Mesenchymal stem cell (in vitro differentiated cells and primary cell): ENCODE measurements around the gene TMEM132E. TPM values are rescaled to one million over a fixed set of nuclear protein-coding genes. Genes with fewer than 3 reads are reported as not detected.

Experiments used
- DNase-seq: peaks from one replicate; pipeline ENCODE4 v3.0.0-alpha.2; 2013
- H2AFZ ChIP-seq: one replicate; pipeline ENCODE4 v1.6.1; 2013; ENCODE audit warnings: low read depth, mild to moderate bottlenecking, control low read depth, inconsistent platforms, low read length, moderate library complexity
- H2AK5ac ChIP-seq: 2 replicates; pipeline ENCODE4 v1.6.1; 2013; ENCODE audit warnings: low read length, moderate library complexity, mild to moderate bottlenecking, inconsistent platforms; ENCODE audit not compliant: severe bottlenecking
- H2BK120ac ChIP-seq: one replicate; pipeline ENCODE4 v1.6.1; 2013; ENCODE audit warnings: low read depth, mild to moderate bottlenecking, inconsistent platforms, low read length, moderate library complexity
- H2BK12ac ChIP-seq, 2 experiments: one replicate each; pipeline ENCODE4 v1.6.1; 2013; ENCODE audit warnings: inconsistent platforms in 2 of 2, low read length in 2 of 2, mild to moderate bottlenecking in 2 of 2, moderate library complexity in 2 of 2, control low read depth in 1 of 2
- H2BK15ac ChIP-seq: one replicate; pipeline ENCODE4 v1.6.1; 2013; ENCODE audit warnings: mild to moderate bottlenecking, low read depth, inconsistent platforms; ENCODE audit not compliant: poor library complexity, severe bottlenecking
- H2BK5ac ChIP-seq: 2 replicates; pipeline ENCODE4 v1.6.1; 2013; ENCODE audit warnings: low read depth, mild to moderate bottlenecking, low read length, control low read depth, inconsistent platforms; ENCODE audit not compliant: poor library complexity, severe bottlenecking
- H3K14ac ChIP-seq, 2 experiments: one replicate each; pipeline ENCODE4 v1.6.1; 2013; ENCODE audit warnings: inconsistent platforms in 2 of 2, low read length in 2 of 2, control low read depth in 1 of 2, mild to moderate bottlenecking in 1 of 2, moderate library complexity in 1 of 2
- H3K18ac ChIP-seq, 2 experiments: one replicate each; pipeline ENCODE4 v1.6.1; 2013; ENCODE audit warnings: inconsistent platforms in 2 of 2, low read length in 2 of 2, control low read depth in 1 of 2, low read depth in 1 of 2, mild to moderate bottlenecking in 1 of 2
- H3K23ac ChIP-seq, 2 experiments: one replicate each; pipeline ENCODE4 v1.6.1; 2013; ENCODE audit warnings: inconsistent platforms in 2 of 2, low read length in 2 of 2, mild to moderate bottlenecking in 2 of 2, moderate library complexity in 2 of 2, control low read depth in 1 of 2
- H3K27ac ChIP-seq: 2 replicates; pipeline ENCODE4 v1.5.1; 2013; ENCODE audit warnings: mild to moderate bottlenecking, moderate library complexity, low read length, control low read depth, inconsistent platforms; ENCODE audit not compliant: poor library complexity, severe bottlenecking
- H3K27me3 ChIP-seq, 2 experiments: 2 replicates each; pipeline versions ENCODE4 v1.6.1 to v1.7.0; 2013; ENCODE audit warnings: low read length in 2 of 2, mild to moderate bottlenecking in 2 of 2, moderate library complexity in 2 of 2, control low read depth in 1 of 2, inconsistent platforms in 1 of 2; ENCODE audit not compliant: control insufficient read depth in 1 of 2, insufficient read depth in 1 of 2
- H3K36me3 ChIP-seq, 2 experiments: 2 replicates each; pipeline versions ENCODE4 v1.6.1 to v1.7.0; 2013; ENCODE audit warnings: low read length in 2 of 2, control low read depth in 1 of 2, inconsistent platforms in 1 of 2, low read depth in 1 of 2, mild to moderate bottlenecking in 1 of 2; ENCODE audit not compliant: insufficient read depth in 2 of 2, control insufficient read depth in 1 of 2
- H3K4ac ChIP-seq, 2 experiments: one replicate each; pipeline ENCODE4 v1.6.1; 2013; ENCODE audit warnings: inconsistent platforms in 2 of 2, low read length in 2 of 2, mild to moderate bottlenecking in 2 of 2, moderate library complexity in 2 of 2, control low read depth in 1 of 2, low read depth in 1 of 2
- H3K4me1 ChIP-seq: 2 replicates; pipeline ENCODE4 v1.6.1; 2013; ENCODE audit warnings: low read depth, low read length, control low read depth; ENCODE audit not compliant: control insufficient read depth, insufficient read depth
- H3K4me2 ChIP-seq: 2 replicates; pipeline ENCODE4 v1.6.1; 2013; ENCODE audit warnings: low read length, mild to moderate bottlenecking, inconsistent platforms; ENCODE audit not compliant: poor library complexity, severe bottlenecking
- H3K4me3 ChIP-seq, 2 experiments: 2 replicates each; pipeline versions ENCODE4 v1.5.1 to v1.7.0; 2013; ENCODE audit warnings: low read length in 2 of 2, mild to moderate bottlenecking in 2 of 2, control low read depth in 1 of 2, low read depth in 1 of 2; ENCODE audit not compliant: insufficient read depth in 1 of 2
- H3K79me1 ChIP-seq: replicated peaks from 2 replicates; pipeline ENCODE4 v1.6.1; 2013; ENCODE audit warnings: mild to moderate bottlenecking, control low read depth, low read length, inconsistent platforms; ENCODE audit not compliant: poor library complexity, severe bottlenecking
- H3K9ac ChIP-seq: 2 replicates; pipeline ENCODE4 v1.7.0; 2013; ENCODE audit warnings: mild to moderate bottlenecking, low read length, moderate library complexity
- H3K9me3 ChIP-seq: 2 replicates; pipeline ENCODE4 v1.7.0; 2013; ENCODE audit warnings: mild to moderate bottlenecking, low read length; ENCODE audit not compliant: control insufficient read depth
- H4K8ac ChIP-seq: one replicate; pipeline ENCODE4 v1.6.1; 2013; ENCODE audit warnings: inconsistent platforms, mild to moderate bottlenecking, low read length, moderate library complexity
- H4K91ac ChIP-seq: one replicate; pipeline ENCODE4 v1.6.1; 2013; ENCODE audit warnings: mild to moderate bottlenecking, low read length, inconsistent platforms
- WGBS: methylation state at CpG from one replicate; pipeline ENCODE4 v1.1.7; 2013; ENCODE audit warnings: mixed read lengths; 5-methylcytosine and 5-hydroxymethylcytosine counted together
- polyA plus RNA-seq, 2 experiments: library from polyadenylated mRNA; stranded (reverse); fragments of 200-250 nt; gene quantifications; one replicate each; pipeline ENCODE4 v1.2.3, GENCODE V29; 2013

Gene TMEM132E, protein sequence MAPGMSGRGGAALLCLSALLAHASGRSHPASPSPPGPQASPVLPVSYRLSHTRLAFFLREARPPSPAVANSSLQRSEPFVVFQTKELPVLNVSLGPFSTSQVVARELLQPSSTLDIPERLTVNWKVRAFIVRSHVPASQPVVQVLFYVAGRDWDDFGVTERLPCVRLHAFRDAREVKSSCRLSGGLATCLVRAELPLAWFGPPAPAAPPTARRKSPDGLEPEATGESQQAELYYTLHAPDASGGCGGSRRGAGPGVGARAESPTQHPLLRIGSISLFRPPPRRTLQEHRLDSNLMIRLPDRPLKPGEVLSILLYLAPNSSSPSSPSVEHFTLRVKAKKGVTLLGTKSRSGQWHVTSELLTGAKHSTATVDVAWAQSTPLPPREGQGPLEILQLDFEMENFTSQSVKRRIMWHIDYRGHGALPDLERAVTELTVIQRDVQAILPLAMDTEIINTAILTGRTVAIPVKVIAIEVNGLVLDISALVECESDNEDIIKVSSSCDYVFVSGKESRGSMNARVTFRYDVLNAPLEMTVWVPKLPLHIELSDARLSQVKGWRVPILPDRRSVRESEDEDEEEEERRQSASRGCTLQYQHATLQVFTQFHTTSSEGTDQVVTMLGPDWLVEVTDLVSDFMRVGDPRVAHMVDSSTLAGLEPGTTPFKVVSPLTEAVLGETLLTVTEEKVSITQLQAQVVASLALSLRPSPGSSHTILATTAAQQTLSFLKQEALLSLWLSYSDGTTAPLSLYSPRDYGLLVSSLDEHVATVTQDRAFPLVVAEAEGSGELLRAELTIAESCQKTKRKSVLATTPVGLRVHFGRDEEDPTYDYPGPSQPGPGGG (N-terminal part only)
- not detected for polyA plus RNA-seq (2013, experiment 1 of 2)
- polyA plus RNA-seq (2013, experiment 2 of 2), result not detected

DNA sequence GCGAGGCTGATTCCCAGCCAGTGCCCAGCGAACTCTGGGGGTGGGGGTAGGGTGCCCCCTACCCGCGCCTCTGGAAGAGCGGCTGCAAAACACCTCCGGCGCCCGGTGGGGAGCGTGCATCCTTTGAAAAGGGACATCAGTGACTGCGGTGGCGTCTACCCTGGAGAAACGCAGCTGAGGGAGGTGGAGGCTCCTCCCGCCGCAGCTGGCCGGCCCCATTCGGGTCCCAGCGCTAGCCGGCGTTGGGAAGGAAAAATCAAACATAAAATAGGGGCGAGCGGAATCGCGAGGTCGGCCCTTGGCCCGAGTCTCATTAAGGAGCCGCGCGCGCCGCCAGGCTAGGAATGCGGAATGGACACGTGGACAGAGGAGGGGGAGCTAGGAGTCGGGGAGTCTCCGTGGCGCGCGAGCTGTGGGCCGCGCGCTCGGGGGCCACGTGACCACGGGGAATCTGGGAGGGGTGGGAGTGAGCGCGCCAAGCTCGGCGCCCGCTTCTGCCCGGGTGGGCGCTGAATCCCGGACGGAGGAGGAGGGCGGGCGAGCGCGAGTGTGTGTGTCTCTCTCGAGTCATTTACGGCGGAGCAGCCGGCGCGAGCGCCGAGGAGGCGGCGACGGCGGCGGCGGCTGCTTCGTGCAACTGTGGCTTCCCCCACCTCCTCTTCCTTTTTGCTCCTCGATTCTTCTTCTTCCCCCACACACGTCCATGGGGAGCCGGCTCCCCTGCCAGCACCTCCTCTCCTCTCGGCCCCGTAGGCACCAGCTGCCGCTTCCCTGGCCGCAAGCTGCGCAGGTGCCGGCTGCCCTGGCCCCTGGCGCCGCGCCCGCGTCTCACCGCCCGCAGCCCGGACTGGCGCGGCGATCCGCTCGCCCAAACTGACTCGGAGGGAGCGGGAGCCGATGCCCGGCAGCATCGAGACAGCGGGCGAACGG lies at the start of gene TMEM132E:
Gene TMEM132E, plus strand, starts transcription at position 566 of the 930 bp plus-strand sequence. CDS start 1,495 bp downstream, outside the sequence.
- no peak within 1 kb of the TSS for H4K91ac ChIP-seq
- under 1% methylated on average over 92 of the region's 101 CpGs for WGBS
- H2BK12ac ChIP-seq, result no peak within 1 kb of the TSS
- H3K27ac ChIP-seq, result no peak within 1 kb of the TSS
- H2BK120ac ChIP-seq, result no peak within 1 kb of the TSS
- H2AK5ac ChIP-seq, result no peak within 1 kb of the TSS
- H3K27me3 ChIP-seq, result peaks cover 80 to 94% of the 10 kb centered on the region in 2 experiments
- H4K8ac ChIP-seq, result no peak within 1 kb of the TSS
- no peak within 1 kb of the TSS for H2BK15ac ChIP-seq
- peaks cover 27% of the 10 kb centered on the region for H3K4me1 ChIP-seq
- peak within 1 kb of the TSS; percentile 29 to 68 for H3K4me3 ChIP-seq
- H3K4me2 ChIP-seq, result peak within 1 kb of the TSS; percentile 85
- H3K9ac ChIP-seq, result no peak within 1 kb of the TSS
- H3K23ac ChIP-seq, result no peak within 1 kb of the TSS
- H3K36me3 ChIP-seq, result no peaks in the 10 kb centered on the region
- H2AFZ ChIP-seq, result peak within 1 kb of the TSS; percentile 30
- no peak within 1 kb of the TSS for H2BK5ac ChIP-seq
- peak; percentile 17 for DNase-seq
- peaks cover 3% of the 10 kb centered on the region for H3K9me3 ChIP-seq
- no peak within 1 kb of the TSS for H3K4ac ChIP-seq
- no peak within 1 kb of the TSS for H3K18ac ChIP-seq
- H3K79me1 ChIP-seq, result no peaks in the 10 kb centered on the region
- H3K14ac ChIP-seq, result no peak within 1 kb of the TSS

DNA sequence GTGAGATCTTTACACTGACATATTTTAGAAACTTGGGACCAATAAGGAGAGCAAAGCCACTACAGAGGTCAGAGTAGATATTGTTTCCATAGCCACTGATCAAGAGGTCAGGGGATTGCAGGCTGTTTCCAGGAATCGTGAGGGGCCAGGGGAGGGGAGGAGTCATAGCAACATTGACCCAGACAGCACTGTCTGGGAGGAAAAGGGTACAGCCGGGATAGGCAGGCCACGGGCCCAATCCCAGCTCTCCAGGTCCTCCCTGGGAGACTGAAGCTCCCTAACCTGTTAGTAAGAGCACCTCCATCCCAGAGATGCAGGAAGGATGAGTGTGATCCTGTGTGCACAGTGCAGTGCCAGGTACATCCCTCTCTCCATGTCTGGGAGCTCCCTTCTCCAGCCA lies 48.5 kb upstream of the TMEM132E start:
- no peak for DNase-seq
- Histone ChIP-seq H3K4me2 (no peak overlapping the region), H3K4me3 (no peak overlapping the region), H3K79me1 (no peaks in the 10 kb centered on the region), H3K14ac (no peak overlapping the region), H3K4ac (no peak overlapping the region), H2BK12ac (no peak overlapping the region), H3K27ac (no peak overlapping the region), H3K9me3 (no peaks in the 10 kb centered on the region), H3K27me3 (peaks cover 0 to 56% of the 10 kb centered on the region in 2 experiments), H3K18ac (no peak overlapping the region), H2BK15ac (no peak overlapping the region), H3K23ac (no peak overlapping the region), H2BK120ac (no peak overlapping the region), H2AFZ (no peak overlapping the region), H3K4me1 (no peaks in the 10 kb centered on the region), H3K36me3 (no peaks in the 10 kb centered on the region), H2AK5ac (no peak overlapping the region), H3K9ac (no peak overlapping the region), H4K8ac (no peak overlapping the region), H4K91ac (no peak overlapping the region), H2BK5ac (no peak overlapping the region)
- 11% methylated on average over 1 of the region's 3 CpGs for WGBS

DNA sequence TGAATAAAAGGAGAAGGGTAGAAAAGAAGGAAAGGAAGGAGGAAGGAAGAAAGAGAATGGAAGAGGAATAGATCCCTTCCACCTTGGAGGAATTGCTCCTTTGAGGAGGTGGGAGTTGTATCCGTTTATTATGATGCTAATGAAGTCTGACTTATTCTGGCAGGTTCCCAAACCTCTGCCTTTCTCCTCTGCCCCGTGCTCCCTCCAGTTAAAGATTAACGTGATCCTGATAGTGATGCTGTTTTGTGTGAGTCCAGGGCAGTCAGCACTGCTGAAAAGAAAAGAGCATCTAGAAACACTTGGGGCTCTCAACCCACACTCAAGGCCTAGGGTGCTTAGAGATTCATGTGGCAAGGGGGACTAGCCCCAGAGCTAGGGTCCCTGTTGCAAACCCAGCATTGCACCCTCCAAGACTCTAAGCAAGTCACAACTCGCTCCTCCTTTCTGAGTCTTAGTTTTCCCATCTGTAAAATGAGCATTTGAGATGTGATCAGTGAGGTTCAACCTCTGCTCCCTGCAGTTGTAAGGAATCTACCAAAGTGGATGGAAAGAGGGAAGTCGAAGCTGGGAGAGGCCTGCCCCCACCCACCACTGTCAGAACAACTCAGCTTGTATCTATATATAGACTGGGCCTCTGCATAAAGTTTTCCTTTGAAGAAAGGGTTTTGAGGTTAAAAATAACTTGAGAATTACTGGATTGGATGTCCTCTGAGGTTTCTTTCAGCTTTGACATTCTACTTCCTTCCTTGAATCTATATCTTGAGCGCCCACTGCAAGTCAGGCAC lies 46.9 kb upstream of the TMEM132E start:
- Histone ChIP-seq H3K9ac (no peak overlapping the region), H4K8ac (no peak overlapping the region), H3K23ac (no peak overlapping the region), H3K4me1 (no peaks in the 10 kb centered on the region), H3K14ac (no peak overlapping the region), H4K91ac (no peak overlapping the region), H2BK15ac (no peak overlapping the region), H3K36me3 (no peaks in the 10 kb centered on the region), H3K4ac (no peak overlapping the region), H3K27ac (no peak overlapping the region), H3K79me1 (no peaks in the 10 kb centered on the region), H3K4me2 (no peak overlapping the region), H2AK5ac (no peak overlapping the region), H3K18ac (no peak overlapping the region), H2BK120ac (no peak overlapping the region), H2BK12ac (no peak overlapping the region), H3K27me3 (peaks cover 0 to 63% of the 10 kb centered on the region in 2 experiments), H2BK5ac (no peak overlapping the region), H3K4me3 (no peak overlapping the region), H2AFZ (no peak overlapping the region), H3K9me3 (no peaks in the 10 kb centered on the region)
- 37% methylated on average over 4 of the region's 6 CpGs for WGBS
- no peak for DNase-seq
